Upper lobe of right lung (tissue), 1 donor: ENCODE measurements around the gene INMT. TPM values are rescaled to one million over a fixed set of nuclear protein-coding genes. Genes with fewer than 3 reads are reported as not detected.

ENCODE experiments used
- ATAC-seq: fragments of 200-7000 bp; cut with Tn5 transposase; one replicate; pipeline ENCODE4 v1.9.1; 2020; ENCODE audit warnings: mild to moderate bottlenecking, moderate library complexity
- DNase-seq: peaks from one replicate; pipeline ENCODE4 v3.0.0-alpha.2; 2020
- H3K27ac ChIP-seq: fragments of 200-600 bp; one replicate; pipeline ENCODE4 v1.8.0; 2022
- H3K27me3 ChIP-seq: fragments of 200-600 bp; one replicate; pipeline ENCODE4 v1.8.0; 2022; ENCODE audit warnings: mild to moderate bottlenecking
- H3K36me3 ChIP-seq: fragments of 200-600 bp; one replicate; pipeline ENCODE4 v1.8.0; 2022
- H3K4me1 ChIP-seq: fragments of 200-600 bp; one replicate; pipeline ENCODE4 v1.8.0; 2022
- H3K4me3 ChIP-seq: fragments of 200-600 bp; one replicate; pipeline ENCODE4 v1.8.0; 2022; ENCODE audit warnings: mild to moderate bottlenecking
- H3K9me3 ChIP-seq: fragments of 200-600 bp; one replicate; pipeline ENCODE4 v1.8.0; 2022
- intact Hi-C: fragments of 100-400 bp; cut with DNase I; formaldehyde crosslinking; loops from one replicate; pipeline ENCODE4 v1.11.0; 2022
- total RNA-seq: library from RNA; stranded (reverse); fragmentation: NEBNext Ultra II Directional; extraction: Animal tissue kit (Norgen Biotek cat#: 25700); gene quantifications from one replicate; pipeline ENCODE4 v1.2.1, GENCODE V29; 2021
- TF ChIP-seq, protein P1 (sequence below): fragments of 200-600 bp; IDR thresholded peaks from one replicate; pipeline ENCODE4 v1.8.0; 2022; ENCODE audit warnings: antibody characterized with exemption
- donor health status: DM: no; HTN: yes; CAD: no; lungs with severe emphysema.

The INMT gene
- total RNA-seq, 1 donor from 2014 or later, result 501 TPM

DNA sequence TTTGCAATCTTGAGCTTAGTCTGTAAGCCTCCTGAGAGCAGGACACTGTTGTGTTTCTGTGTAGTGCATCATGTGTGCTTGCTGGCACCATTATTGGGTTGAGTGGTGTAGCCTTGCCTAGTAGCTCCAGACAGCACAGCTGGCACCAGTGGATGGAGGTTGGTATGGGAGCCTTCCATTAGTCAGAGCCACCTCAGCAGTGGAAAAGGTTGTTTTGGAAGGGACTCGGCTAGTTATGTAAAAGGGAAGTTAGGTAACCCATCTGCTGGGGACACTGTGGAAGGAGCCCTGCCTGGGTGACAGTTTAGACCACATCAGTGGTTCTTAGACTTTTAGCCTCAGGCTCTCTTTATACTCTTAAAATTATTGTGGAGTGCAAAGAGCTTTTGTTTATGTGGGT lies 35.6 kb downstream of the INMT start:
- Histone ChIP-seq H3K27ac (no peak overlapping the region), H3K27me3 (no peaks in the 10 kb centered on the region), H3K4me1 (no peaks in the 10 kb centered on the region), H3K36me3 (peaks cover 40% of the 10 kb centered on the region), H3K4me3 (no peak overlapping the region), H3K9me3 (no peaks in the 10 kb centered on the region)
- intact Hi-C loops, result no loop called here
- DNase-seq (no peak), ATAC-seq (peak; percentile 31)
- TF ChIP-seq, protein P1, sequence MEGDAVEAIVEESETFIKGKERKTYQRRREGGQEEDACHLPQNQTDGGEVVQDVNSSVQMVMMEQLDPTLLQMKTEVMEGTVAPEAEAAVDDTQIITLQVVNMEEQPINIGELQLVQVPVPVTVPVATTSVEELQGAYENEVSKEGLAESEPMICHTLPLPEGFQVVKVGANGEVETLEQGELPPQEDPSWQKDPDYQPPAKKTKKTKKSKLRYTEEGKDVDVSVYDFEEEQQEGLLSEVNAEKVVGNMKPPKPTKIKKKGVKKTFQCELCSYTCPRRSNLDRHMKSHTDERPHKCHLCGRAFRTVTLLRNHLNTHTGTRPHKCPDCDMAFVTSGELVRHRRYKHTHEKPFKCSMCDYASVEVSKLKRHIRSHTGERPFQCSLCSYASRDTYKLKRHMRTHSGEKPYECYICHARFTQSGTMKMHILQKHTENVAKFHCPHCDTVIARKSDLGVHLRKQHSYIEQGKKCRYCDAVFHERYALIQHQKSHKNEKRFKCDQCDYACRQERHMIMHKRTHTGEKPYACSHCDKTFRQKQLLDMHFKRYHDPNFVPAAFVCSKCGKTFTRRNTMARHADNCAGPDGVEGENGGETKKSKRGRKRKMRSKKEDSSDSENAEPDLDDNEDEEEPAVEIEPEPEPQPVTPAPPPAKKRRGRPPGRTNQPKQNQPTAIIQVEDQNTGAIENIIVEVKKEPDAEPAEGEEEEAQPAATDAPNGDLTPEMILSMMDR, result no peak

DNA sequence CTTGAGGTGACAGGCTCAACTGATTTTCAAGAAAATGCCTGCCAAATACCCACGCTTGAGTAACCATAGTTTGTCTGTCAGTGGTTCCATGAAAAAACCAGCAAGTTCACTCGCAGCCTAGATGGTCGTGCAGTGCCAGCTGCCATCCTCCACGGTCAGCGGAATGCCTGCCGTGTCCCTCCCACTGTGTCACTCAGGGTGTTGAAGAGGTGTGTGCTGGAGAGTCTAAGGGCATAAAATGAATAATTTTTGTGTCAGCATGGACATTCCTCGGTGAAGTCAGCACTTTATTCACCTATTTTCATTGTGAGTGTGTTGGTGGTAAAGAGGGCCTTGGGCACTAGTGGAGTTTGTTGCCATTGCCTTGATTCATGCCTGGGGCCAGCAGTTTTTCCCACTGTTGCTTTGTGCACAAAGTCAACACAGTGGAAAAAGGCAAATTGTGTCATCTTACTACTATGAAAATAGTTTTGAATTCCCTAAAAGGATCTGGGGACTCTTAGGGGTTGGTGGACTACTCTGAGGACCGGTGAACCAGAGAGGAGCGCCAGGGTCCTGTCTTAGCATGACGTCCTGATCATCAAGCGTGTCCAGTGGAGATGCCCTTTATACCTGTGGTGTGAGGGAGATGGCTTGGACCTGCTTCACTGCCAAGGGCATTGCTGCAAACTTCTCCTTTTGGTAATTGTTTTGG lies 36.9 kb downstream of the INMT start:
- H3K27me3 ChIP-seq, result no peaks in the 10 kb centered on the region
- H3K36me3 ChIP-seq, result peaks cover 32% of the 10 kb centered on the region
- TF ChIP-seq, protein P1, result no peak
- no peak overlapping the region for H3K4me3 ChIP-seq
- H3K9me3 ChIP-seq, result no peaks in the 10 kb centered on the region
- DNase-seq (no peak), ATAC-seq (no peak)
- intact Hi-C loops, result no loop called here
- H3K4me1 ChIP-seq, result no peaks in the 10 kb centered on the region
- no peak overlapping the region for H3K27ac ChIP-seq

DNA sequence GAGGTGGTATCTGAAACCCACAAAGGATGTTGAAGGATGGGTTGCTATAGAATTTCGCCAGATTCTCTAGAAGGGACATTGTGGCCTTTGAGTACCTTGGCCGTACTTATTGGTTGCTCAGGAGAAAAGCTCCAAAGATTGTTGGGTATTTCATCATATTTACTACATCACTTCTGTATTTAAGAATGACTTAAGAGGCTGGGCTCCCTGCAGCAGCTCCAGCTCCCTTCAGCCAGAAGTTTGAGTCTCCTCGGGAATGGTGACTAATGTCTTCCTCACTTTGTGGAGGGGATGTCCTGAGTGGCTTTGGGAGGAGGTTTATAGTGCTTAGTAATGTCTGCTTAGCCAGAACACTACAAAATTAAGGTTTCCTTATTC lies 37.4 kb downstream of the INMT start:
- Histone ChIP-seq H3K4me1 (no peaks in the 10 kb centered on the region), H3K9me3 (no peaks in the 10 kb centered on the region), H3K27me3 (no peaks in the 10 kb centered on the region), H3K36me3 (peaks cover 29% of the 10 kb centered on the region), H3K27ac (no peak overlapping the region), H3K4me3 (no peak overlapping the region)
- DNase-seq (no peak), ATAC-seq (peak; percentile 30)
- intact Hi-C loops, result no loop called here
- TF ChIP-seq, protein P1, result no peak

DNA sequence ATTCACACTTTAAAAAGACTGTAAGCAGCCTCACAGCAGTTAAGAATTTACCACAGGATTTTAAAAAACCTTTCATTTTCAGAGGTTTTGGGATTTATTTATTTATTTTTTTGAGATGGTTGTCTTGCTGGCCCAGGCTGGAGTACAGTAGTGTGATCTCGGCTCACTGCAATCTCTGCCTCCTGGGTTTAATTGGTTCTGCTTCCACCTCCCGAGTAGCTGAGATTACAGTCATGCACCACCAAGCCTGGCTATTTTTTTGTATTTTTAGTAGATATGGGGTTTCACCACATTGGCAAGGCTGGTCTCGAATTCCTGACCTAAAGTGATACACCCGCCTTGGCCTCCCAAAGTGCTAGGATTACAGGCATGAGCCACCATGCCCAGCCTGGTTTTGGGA lies 38.4 kb downstream of the INMT start:
- H3K27ac ChIP-seq, result no peak overlapping the region
- intact Hi-C loops, result no loop called here

DNA sequence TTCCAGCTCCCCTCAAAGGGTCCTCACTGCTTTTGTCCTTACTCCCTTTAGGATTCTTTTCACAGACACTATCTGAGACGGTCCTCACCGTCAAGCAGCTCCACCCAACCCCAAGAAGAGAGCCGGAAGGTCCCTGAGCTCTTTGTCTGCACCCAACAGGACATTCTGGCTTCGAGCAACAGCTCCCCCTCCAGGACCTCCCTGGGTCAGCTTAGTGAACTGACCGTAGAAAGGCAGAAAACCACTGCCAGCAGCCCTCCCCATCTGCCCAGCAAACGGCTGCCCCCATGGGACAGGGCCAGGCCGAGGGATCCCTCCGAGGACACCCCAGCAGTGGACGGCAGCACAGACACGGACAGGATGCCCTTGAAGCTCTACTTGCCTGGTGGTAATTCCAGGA lies 39.2 kb downstream of the INMT start:
- Histone ChIP-seq H3K36me3 (peaks cover 17% of the 10 kb centered on the region), H3K27ac (no peak overlapping the region)

More for the DNA sequence above, 38.4 kb downstream of the INMT start:
- H3K36me3 ChIP-seq, result peaks cover 24% of the 10 kb centered on the region
- no peaks in the 10 kb centered on the region for H3K4me1 ChIP-seq
- DNase-seq, result no peak
- no peak overlapping the region for H3K4me3 ChIP-seq
- no peak for ATAC-seq
- H3K9me3 ChIP-seq, result no peaks in the 10 kb centered on the region
- TF ChIP-seq, protein P1, result no peak
- no peaks in the 10 kb centered on the region for H3K27me3 ChIP-seq

More for the DNA sequence above, 39.2 kb downstream of the INMT start:
- Histone ChIP-seq H3K9me3 (no peaks in the 10 kb centered on the region), H3K27me3 (no peaks in the 10 kb centered on the region), H3K4me1 (peaks cover 4% of the 10 kb centered on the region), H3K4me3 (no peak overlapping the region)
- TF ChIP-seq, protein P1, result peak; percentile 12
- ATAC-seq (no peak), DNase-seq (no peak)
- intact Hi-C loops, result no loop called here
